A673 (cell line): Measurements from ENCODE around the gene STX7. TPM values are rescaled to one million over a fixed set of nuclear protein-coding genes. Genes with fewer than 3 reads are reported as not detected.

Experiments used
- BruUV-seq: library from RNA; stranded (reverse); fragments of 400-500 nt; replicated peaks from 2 replicates; lab custom pipeline; 2021; lab: Mats Ljungman, UMichigan
- CTCF ChIA-PET: fragments of 300-600 bp; sonication (Branson Sonifier 250); formaldehyde crosslinking; loops from one replicate; lab custom pipeline; 2022; ENCODE audit warnings: antibody characterized with exemption; lab: Charles Lee
- POLR2A ChIA-PET: fragments of 300-600 bp; sonication (Branson Sonifier 250); formaldehyde crosslinking; loops from one replicate; lab custom pipeline; 2022; ENCODE audit warnings: antibody characterized with exemption; ENCODE audit not compliant: low non-redundant PET; lab: Charles Lee
- DNase-seq: peaks from one replicate; pipeline ENCODE4 v3.0.0-alpha.2; 2015; ENCODE audit warnings: low spot score
- H3K27ac ChIP-seq: fragments of 200-600 bp; sonication (generic); 2 replicates; pipeline ENCODE4 v1.5.1; 2016; ENCODE audit warnings: mixed run types, low read depth, mild to moderate bottlenecking, mixed read lengths, antibody characterized with exemption, low read length; ENCODE audit not compliant: poor library complexity, severe bottlenecking
- H3K27me3 ChIP-seq: fragments of 200-600 bp; sonication (generic); replicated peaks from 2 replicates; pipeline ENCODE4 v1.6.1; 2017; ENCODE audit warnings: mixed run types, low read depth, mild to moderate bottlenecking, mixed read lengths, antibody characterized with exemption, low read length; ENCODE audit not compliant: insufficient read depth, poor library complexity
- H3K36me3 ChIP-seq: fragments of 200-600 bp; sonication (generic); 2 replicates; pipeline ENCODE4 v1.6.1; 2016; ENCODE audit warnings: mixed run types, mild to moderate bottlenecking, mixed read lengths, antibody characterized with exemption, low read length; ENCODE audit not compliant: insufficient read depth, poor library complexity, severe bottlenecking
- H3K4me1 ChIP-seq: fragments of 200-600 bp; sonication (generic); 2 replicates; pipeline ENCODE4 v1.6.1; 2017; ENCODE audit warnings: mixed run types, mild to moderate bottlenecking, mixed read lengths, antibody characterized with exemption, low read length; ENCODE audit not compliant: insufficient read depth, poor library complexity, severe bottlenecking
- H3K4me3 ChIP-seq: fragments of 200-600 bp; sonication (generic); 2 replicates; pipeline ENCODE4 v1.5.1; 2016; ENCODE audit warnings: low read depth, mixed run types, mild to moderate bottlenecking, mixed read lengths, low read length; ENCODE audit not compliant: poor library complexity, severe bottlenecking
- H3K9me3 ChIP-seq: fragments of 200-600 bp; sonication (generic); 2 replicates; pipeline ENCODE4 v1.6.1; 2016; ENCODE audit warnings: mixed run types, low read depth, mild to moderate bottlenecking, mixed read lengths, antibody characterized with exemption, low read length; ENCODE audit not compliant: poor library complexity, severe bottlenecking
- CTCF ChIP-seq: fragments of 300-800, 200-600 bp; sonication (generic); conservative IDR thresholded peaks from 2 replicates; pipeline ENCODE4 v1.5.1; 2017; ENCODE audit warnings: low read depth, mild to moderate bottlenecking, antibody characterized with exemption, low read length, moderate library complexity, mixed read lengths
- EZH2 ChIP-seq: fragments of 200-600 bp; sonication (generic); IDR thresholded peaks from 2 replicates; pipeline ENCODE4 v1.6.1; 2017; ENCODE audit warnings: borderline replicate concordance, low read depth, mild to moderate bottlenecking, mixed read lengths, antibody characterized with exemption, low read length; ENCODE audit not compliant: poor library complexity, severe bottlenecking
- intact Hi-C: fragments of 100-400 bp; cut with micrococcal nuclease; formaldehyde crosslinking; loops from one replicate; pipeline ENCODE4 v1.10.0; 2022; ENCODE audit not compliant: unreplicated experiment
- total RNA-seq: library from RNA; stranded (reverse); gene quantifications from 2 replicates; pipeline ENCODE4 v1.2.3, GENCODE V29; 2021

The STX7 gene
- total RNA-seq, 1 experiment from 2014 or later = 19.5 TPM

GRCh38 chr6:132479131-132479530 lies 33.8 kb downstream of the STX7 start:
- intact Hi-C loops = no loop called here
- DNase-seq = no peak
- Histone ChIP-seq H3K27me3 (no peaks in the 10 kb centered on the region), H3K27ac (no peak overlapping the region), H3K9me3 (no peaks in the 10 kb centered on the region), H3K36me3 (no peaks in the 10 kb centered on the region), H3K4me3 (no peak overlapping the region), H3K4me1 (peaks cover 13% of the 10 kb centered on the region)
- CTCF ChIA-PET = no interaction called here
- TF ChIP-seq CTCF (no peak), EZH2 (no peak)
- no TSS peak for BruUV-seq
- POLR2A ChIA-PET = no interaction called here

GRCh38 chr6:132478674-132479073 lies 34.2 kb downstream of the STX7 start:
- H3K27me3 ChIP-seq = no peaks in the 10 kb centered on the region
- H3K4me3 ChIP-seq = no peak overlapping the region
- no peak for DNase-seq
- no peaks in the 10 kb centered on the region for H3K9me3 ChIP-seq
- ChIA-PET POLR2A (no interaction called here), CTCF (no interaction called here)
- H3K36me3 ChIP-seq = no peaks in the 10 kb centered on the region
- no peak overlapping the region for H3K27ac ChIP-seq
- no TSS peak for BruUV-seq
- peaks cover 13% of the 10 kb centered on the region for H3K4me1 ChIP-seq
- intact Hi-C loops = no loop called here
- TF ChIP-seq CTCF (no peak), EZH2 (no peak)

GRCh38 chr6:132478266-132478665 lies 34.6 kb downstream of the STX7 start:
- no TSS peak for BruUV-seq
- Histone ChIP-seq H3K27me3 (no peaks in the 10 kb centered on the region), H3K4me1 (peaks cover 13% of the 10 kb centered on the region), H3K27ac (no peak overlapping the region), H3K4me3 (no peak overlapping the region), H3K9me3 (no peaks in the 10 kb centered on the region), H3K36me3 (no peaks in the 10 kb centered on the region)
- TF ChIP-seq EZH2 (no peak), CTCF (no peak)
- no peak for DNase-seq
- POLR2A ChIA-PET = no interaction called here
- intact Hi-C loops = no loop called here
- CTCF ChIA-PET = no interaction called here
